ENCODE results near the gene TMEM232.
A peak's percentile ranks its signal among the peaks of the same experiment; 100 is the strongest.
"Not testable (repeated sequence)": the region's sequence is repeated elsewhere in the genome, so short reads cannot be mapped to it uniquely, and the experiment has no call there.

TMEM232 gene

DNA sequence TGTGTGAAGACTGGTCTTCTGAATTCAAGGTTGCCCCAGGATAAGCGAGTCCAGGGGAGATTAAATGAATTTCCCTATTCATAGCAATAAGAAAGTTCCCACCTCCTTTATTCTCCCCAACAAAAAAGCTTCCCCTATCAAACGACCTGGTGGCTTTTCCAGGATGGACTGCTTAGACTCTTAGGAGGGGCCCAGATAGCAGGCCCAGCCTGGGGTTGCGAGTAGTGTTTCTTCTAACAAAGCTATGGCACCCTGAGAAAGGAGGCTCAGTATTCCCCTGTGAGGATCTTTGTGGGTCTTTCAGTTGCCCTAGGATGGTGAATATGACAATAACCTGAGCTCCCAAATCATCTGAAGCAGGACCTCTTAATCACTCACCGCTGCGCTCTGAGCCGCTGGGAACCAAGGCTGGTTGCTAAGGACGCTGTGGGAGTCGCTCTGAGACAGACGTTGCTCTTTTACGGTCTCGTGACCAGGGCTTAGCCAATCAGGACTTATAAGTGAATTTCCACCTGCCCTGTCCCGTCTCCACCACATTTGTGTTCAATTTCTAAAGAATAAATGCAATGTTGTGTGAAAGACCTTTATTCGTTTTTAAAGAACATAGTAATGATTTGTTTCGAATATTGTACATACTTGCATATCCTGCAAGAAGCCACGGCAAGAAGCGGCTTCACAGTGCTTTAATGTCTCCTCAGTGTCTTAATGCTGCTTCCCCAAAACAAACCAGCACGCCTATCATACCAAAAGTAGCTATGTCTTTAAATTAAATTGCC is at the start of gene TMEM232:
Gene TMEM232 (minus strand): TSS at position 423 of the 776 bp plus-strand sequence. CDS start 59,319 bp downstream, outside the sequence.
- FAIRE-seq, result no peak

DNA sequence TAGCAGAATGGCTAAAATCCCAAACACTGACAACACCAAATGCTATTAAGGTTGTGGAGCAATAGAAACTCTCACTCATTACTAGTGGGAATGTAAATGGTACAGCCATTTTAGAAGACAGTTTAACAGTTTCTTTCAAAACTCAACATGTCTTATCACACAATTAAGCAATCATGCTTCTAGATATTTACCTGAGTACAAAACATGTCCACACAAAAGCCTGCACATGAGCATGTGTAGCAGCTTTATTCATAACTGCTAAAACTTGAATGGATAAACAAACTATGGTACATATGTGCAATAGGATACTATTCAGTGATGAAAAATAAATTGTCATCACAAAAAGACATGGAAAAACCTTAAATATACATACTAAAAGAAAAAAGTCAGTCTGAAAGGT is 43.8 kb upstream of the TMEM232 start:
- no peak for FAIRE-seq

- FAIRE-seq, result no peak
Measured at GRCh38 chr5:110769000-110769681, 42.7 kb upstream of the TMEM232 start.

- no peak for FAIRE-seq
Measured at GRCh38 chr5:110768138-110768860, 41.8 kb upstream of the TMEM232 start.

- FAIRE-seq, result no peak
Measured at GRCh38 chr5:110760158-110760557, 33.7 kb upstream of the TMEM232 start.

- FAIRE-seq, result peak; percentile 95
Measured at GRCh38 chr5:110757118-110757729, 30.8 kb upstream of the TMEM232 start.

GRCh38 chr5:110754181-110754580 is 27.7 kb upstream of the TMEM232 start:
- FAIRE-seq, result no peak

DNA sequence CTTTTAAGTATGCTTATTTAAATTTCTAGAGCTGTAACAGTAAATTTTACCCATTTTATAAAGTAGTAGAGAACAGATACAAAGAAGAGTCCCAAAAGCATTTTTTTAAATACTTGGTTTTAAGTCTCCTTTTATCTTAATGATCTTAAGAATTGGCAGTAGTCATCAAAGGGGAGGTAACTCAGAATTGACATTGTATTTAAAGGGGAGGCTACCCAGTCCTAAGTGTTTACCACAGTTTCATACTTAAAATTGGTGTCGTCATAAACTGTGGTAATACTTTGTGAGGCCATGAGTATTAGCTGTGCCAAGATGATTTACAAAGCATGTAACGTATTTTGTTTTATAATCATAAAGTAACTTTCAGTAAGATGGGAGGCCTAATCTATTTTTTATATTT is 27.1 kb upstream of the TMEM232 start:
- no peak for FAIRE-seq

DNA sequence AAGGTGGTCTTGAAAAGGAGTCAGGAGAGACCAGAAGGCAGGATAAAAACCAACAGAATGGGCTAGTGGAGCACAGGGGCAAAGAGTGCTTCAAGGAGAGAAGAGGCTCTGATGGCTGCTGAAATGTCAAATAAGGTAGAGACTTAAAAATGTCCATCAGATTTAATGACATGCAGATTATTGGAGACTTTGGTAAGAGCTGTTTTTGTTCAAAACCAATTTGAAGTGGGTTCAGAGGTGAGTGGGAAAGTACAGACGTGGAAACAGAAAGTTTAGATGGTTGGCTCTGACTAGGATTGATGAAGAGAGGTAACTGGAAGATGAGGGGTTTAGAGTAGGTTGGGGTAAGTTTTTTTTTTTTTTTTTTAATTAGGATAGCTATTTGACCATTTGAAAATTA is 26.5 kb upstream of the TMEM232 start:
- no peak for FAIRE-seq

DNA sequence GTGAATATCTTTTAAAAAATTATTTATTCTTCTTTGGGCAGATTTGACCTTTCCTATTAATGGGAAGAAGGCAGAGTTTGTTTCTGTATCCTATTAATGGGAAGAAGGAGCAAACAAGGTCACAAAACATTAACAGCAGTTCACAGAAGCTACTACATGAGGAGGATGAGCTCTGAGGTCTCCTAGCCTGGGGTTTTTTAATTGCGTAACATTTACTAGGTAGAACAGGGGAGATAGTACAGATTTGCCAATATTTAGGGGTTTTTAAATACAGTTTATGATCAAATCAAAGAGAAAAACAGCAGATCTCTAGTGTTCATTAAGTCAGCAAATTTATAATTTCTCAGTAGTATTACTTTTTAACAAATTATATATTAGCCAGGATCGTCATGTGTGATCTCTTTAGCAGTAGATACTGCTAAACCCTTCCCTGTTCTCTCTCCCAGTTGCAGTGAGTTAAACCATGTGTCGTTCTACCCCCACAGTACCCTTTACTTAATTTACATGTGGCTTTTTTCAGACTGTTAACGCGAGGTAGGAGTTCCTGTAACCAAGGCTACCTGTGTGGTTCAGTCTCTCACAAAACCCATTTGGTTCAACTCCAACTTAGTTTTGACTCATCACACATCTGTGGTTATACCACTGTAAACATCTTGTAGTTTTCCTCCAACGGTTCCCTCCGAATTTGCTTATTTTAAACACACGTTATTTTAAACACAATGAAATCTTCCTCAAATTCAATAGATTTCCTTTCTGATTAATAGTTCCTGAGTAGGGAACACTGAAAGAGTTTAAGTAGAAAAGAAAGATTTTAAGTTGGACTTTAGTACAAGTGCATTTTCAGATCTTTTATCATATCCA is 25.7 kb upstream of the TMEM232 start:
- no peak for FAIRE-seq

DNA sequence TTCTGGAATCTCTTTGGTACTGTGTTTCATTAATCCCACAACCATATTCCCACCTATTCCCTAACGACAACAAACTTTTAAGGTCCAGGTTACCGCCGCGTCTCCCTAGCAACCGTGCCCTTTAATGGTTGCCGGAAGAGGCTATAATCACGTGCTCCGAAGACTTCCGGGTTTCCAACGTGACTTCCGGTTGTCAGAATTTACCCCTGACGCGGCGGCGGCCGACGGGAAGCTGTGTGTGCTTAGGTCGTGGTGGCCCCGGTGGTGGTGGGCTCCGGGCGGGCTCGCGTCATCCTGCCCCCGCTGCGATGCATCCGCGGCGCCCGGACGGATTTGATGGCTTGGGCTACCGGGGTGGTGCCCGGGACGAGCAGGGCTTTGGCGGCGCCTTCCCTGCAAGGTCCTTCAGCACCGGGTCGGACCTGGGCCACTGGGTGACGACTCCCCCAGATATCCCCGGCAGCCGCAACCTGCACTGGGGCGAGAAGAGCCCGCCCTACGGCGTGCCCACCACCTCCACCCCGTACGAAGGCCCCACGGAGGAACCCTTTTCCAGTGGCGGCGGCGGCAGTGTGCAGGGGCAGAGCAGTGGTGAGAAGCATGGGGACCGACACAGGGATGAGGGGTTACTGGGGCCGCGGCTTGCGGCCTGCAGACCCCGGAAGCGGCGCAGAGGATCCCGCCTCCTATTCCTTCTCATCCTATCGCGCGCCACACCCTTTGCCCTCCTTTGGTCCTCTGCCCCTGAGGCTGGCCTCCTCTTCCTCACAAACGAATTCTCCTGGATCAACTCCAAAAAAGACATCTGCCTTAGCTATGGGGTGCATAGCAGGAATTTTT is 12.6 kb upstream of the TMEM232 start, which contains the start of gene SLC25A46:
Gene SLC25A46 (plus strand): TSS at position 196 of the 840 bp plus-strand sequence. CDS start 113 bp downstream, at position 309.
- peak; percentile 77 for FAIRE-seq

DNA sequence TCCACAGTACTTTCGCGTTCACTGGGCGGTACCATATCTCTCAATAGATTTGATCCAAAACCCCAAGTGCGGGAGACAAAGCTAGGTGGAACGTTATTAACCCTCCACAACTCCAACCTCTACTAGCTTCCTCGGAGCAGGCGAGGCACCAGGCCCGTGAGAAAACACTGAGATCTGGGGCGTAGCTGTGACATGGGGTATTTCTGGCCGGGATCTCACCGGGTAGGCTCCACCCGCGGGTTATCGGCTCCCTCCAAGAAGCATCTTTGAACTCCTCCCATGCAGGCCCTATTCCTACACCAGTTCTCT is 12.0 kb upstream of the TMEM232 start:
- FAIRE-seq, result no peak

- no peak for FAIRE-seq
Measured at GRCh38 chr5:110736753-110737152, 10.3 kb upstream of the TMEM232 start.

DNA sequence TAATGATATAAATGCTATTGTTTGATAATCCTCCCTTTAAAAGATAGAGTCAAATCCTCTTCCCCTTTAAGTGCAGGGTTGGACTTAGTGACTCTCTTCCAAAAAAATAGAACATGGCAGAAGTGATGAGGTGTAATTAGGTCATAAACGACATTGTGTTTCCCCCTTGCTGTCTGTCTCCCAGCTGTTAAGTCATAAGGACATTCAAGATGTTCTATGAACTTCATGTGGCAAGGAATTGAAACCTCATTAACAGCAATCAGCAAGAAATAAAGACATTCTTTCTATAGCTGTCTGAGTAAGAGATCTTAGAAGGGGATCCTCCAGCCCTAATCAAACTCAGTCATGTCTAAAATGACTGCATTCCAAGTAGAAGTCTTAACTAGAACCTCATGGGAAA is 9.1 kb upstream of the TMEM232 start:
- FAIRE-seq, result no peak

DNA sequence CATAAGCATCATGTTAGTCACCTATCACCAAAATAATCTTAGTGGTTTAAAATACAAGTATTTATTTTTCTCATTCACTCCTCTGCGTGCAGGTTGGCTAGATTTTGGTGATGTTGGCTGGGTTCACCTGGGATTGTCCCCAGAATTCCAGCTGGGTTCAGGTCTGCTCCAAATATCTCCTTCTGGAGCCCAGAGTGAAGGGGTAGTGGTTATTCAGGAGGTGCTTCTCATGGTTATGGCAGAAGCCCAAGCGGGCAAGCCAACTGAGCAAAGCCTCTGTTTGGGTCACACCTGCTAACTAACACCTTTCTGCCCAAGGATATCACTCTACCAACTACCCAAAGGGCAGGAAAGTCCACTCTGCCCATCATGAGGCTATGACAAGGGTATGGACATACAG is 7.6 kb upstream of the TMEM232 start:
- no peak for FAIRE-seq

GRCh38 chr5:110731499-110731898 is 5.0 kb upstream of the TMEM232 start:
- not testable (repeated sequence) for FAIRE-seq

GRCh38 chr5:110727025-110727314 is 499 bp upstream of the TMEM232 start:
- no peak for FAIRE-seq

- FAIRE-seq, result no peak
Measured at GRCh38 chr5:110718311-110718710, 8.2 kb downstream of the TMEM232 start.

GRCh38 chr5:110716247-110717245 is 9.9 kb downstream of the TMEM232 start:
- FAIRE-seq, result no peak

GRCh38 chr5:110707260-110707844 is 19.1 kb downstream of the TMEM232 start:
- FAIRE-seq, result no peak

All from G401.6 (cell line).